Peyer's patch (tissue), 4 donors: ENCODE data around the gene ZNF764.

Source experiments
- POLR2A ChIP-seq, 2 donors: fragments of 450-650 bp; IDR thresholded peaks; one replicate each; pipeline ENCODE4 v1.5.1; 2017; ENCODE audit warnings: antibody characterized with exemption in 2 of 2, mild to moderate bottlenecking in 2 of 2, moderate library complexity in 2 of 2
- TF ChIP-seq, protein P1 (sequence below), 6 experiments: fragments of 450-650 bp in 4 of 6; fragments of 200-600 bp in 2 of 6; sonication (generic) in 1 of 6; IDR thresholded peaks; one replicate each; pipeline ENCODE4 v1.5.1; 2017 to 2019; ENCODE audit warnings: antibody characterized with exemption in 6 of 6, mild to moderate bottlenecking in 3 of 6, moderate library complexity in 1 of 6

DNA sequence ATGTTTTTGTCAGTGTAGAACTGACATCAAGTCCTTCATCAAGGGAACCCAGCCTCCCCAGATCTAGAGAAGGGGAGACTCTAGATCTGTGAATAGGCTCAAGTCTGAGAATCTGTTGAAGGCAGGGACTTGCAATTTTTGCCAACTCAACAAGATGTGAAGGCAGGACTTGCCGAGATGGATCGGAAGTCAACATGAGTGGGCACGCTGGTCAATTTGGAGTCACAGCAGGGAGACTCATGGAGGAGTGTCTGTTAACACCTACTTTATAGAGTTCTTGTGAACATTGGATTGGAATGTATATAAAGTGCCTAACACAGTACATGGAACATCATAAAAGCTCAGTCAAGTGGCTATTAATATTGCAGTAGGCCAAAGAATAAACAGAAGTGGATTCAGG is 42.0 kb upstream of the ZNF764 start:
- TF ChIP-seq, protein P1, sequence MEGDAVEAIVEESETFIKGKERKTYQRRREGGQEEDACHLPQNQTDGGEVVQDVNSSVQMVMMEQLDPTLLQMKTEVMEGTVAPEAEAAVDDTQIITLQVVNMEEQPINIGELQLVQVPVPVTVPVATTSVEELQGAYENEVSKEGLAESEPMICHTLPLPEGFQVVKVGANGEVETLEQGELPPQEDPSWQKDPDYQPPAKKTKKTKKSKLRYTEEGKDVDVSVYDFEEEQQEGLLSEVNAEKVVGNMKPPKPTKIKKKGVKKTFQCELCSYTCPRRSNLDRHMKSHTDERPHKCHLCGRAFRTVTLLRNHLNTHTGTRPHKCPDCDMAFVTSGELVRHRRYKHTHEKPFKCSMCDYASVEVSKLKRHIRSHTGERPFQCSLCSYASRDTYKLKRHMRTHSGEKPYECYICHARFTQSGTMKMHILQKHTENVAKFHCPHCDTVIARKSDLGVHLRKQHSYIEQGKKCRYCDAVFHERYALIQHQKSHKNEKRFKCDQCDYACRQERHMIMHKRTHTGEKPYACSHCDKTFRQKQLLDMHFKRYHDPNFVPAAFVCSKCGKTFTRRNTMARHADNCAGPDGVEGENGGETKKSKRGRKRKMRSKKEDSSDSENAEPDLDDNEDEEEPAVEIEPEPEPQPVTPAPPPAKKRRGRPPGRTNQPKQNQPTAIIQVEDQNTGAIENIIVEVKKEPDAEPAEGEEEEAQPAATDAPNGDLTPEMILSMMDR (IDR thresholded peaks at IDR 0.05) = no peak
- no peak for TF ChIP-seq POLR2A (IDR thresholded peaks at IDR 0.05)
